ENCODE results near the gene LEFTY1.
"Not testable (repeated sequence)": the region's sequence is repeated elsewhere in the genome, so short reads cannot be mapped to it uniquely, and the experiment has no call there.

Gene LEFTY1

GRCh38 chr1:225888898-225889601, at the start of gene LEFTY1:
Gene LEFTY1, minus strand, starts transcription at chr1:225889146. Its CDS starts 80 bp downstream, at chr1:225889066.
- DNase-seq, result no peak

GRCh38 chr1:225937048-225937968, 48.4 kb upstream of the LEFTY1 start:
- DNase-seq, result no peak

GRCh38 chr1:225936523-225936922, 47.6 kb upstream of the LEFTY1 start:
- no peak for DNase-seq

GRCh38 chr1:225936086-225936485, 47.1 kb upstream of the LEFTY1 start:
- not testable (repeated sequence) for DNase-seq

GRCh38 chr1:225934711-225935110, 45.8 kb upstream of the LEFTY1 start:
- DNase-seq, result no peak

- DNase-seq, result no peak
Measured at GRCh38 chr1:225933072-225933471, 44.1 kb upstream of the LEFTY1 start.

- DNase-seq, result no peak
Measured at GRCh38 chr1:225931270-225932136, 42.6 kb upstream of the LEFTY1 start.

- DNase-seq, result no peak
Measured at GRCh38 chr1:225930566-225930965, 41.6 kb upstream of the LEFTY1 start.

GRCh38 chr1:225929462-225929861, 40.5 kb upstream of the LEFTY1 start:
- DNase-seq, result not testable (repeated sequence)

- DNase-seq, result no peak
Measured at GRCh38 chr1:225928186-225929175, 39.5 kb upstream of the LEFTY1 start.

GRCh38 chr1:225926551-225927113, 37.7 kb upstream of the LEFTY1 start:
- DNase-seq, result no peak

- DNase-seq, result peak; percentile 63 to 87
Measured at GRCh38 chr1:225923692-225924555, 35.0 kb upstream of the LEFTY1 start, which contains the start of gene PYCR2. Gene PYCR2, minus strand, starts transcription at chr1:225924250. Its CDS starts 140 bp downstream, at chr1:225924110.

- no peak for DNase-seq
Measured at GRCh38 chr1:225923381-225923691, 34.4 kb upstream of the LEFTY1 start.

GRCh38 chr1:225921734-225922709, 33.1 kb upstream of the LEFTY1 start:
- no peak for DNase-seq

- DNase-seq, result no peak
Measured at GRCh38 chr1:225919906-225920305, 31.0 kb upstream of the LEFTY1 start.

GRCh38 chr1:225918280-225918679, 29.3 kb upstream of the LEFTY1 start:
- no peak for DNase-seq

GRCh38 chr1:225917536-225917935, 28.6 kb upstream of the LEFTY1 start:
- DNase-seq, result no peak

GRCh38 chr1:225917101-225917500, 28.2 kb upstream of the LEFTY1 start:
- DNase-seq, result no peak

- no peak for DNase-seq
Measured at GRCh38 chr1:225915538-225915991, 26.6 kb upstream of the LEFTY1 start.
